GM12864 (cell line): ENCODE results near the gene SMIM41.

Experiments
- DNase-seq: peaks from one replicate; pipeline ENCODE4 v3.0.0-alpha.2; 2011; ENCODE audit warnings: low read depth
- H3K4me3 ChIP-seq: 2 replicates; pipeline ENCODE4 v1.5.1; 2011; ENCODE audit warnings: mild to moderate bottlenecking, low read depth, low read length, control low read depth
- CTCF ChIP-seq: IDR thresholded peaks from 2 replicates; pipeline ENCODE4 v1.5.1; 2011; ENCODE audit warnings: low read depth, mild to moderate bottlenecking, moderate library complexity, low read length, control low read depth, inconsistent platforms; ENCODE audit errors: missing control alignments

Gene SMIM41

DNA sequence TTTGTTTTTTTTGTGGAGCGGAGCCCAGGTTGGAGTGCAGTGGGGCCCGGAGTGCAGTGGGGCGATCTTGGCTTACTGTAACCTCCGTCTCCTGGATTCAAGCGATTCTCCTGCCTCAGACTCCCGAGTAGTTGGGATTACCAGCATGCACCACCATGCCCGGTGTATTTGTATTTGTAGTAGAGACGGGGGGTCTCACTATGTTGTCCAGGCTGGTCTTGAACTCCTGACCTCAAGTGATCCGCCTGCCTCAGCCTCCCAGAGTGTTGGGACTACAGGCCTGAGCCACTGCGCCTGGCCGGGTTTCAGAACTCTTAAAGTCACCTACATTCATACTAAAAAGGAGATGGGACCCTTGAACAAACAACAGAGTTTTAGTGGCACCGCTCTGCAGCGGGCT lies 59.6 kb downstream of the SMIM41 start:
- no peak overlapping the region for H3K4me3 ChIP-seq
- no peak for DNase-seq
- no peak for TF ChIP-seq CTCF

DNA sequence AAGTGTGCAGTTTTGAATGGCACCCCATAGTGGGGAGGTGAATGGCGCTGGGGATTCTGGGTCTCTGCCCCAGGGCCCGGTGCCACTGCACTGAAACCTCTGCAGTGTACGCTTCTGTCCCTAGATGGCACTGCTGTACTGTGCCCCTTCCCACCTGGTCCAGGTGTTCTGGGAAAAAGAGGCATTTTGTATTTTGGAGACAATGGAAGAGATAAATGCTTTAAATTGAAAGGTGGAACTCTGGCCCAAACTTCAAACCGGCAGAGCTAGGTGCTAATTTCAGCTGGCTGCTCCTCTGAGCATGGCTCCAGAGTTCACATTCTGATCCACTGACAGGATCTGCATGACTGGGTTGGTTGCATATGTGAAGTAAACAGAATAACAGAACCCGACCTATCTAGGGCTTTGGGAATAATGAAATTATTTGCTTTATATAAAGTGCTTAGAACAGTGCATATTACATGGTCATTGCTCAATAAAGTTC lies 60.1 kb downstream of the SMIM41 start:
- TF ChIP-seq CTCF: peak; percentile 79
- DNase-seq: no peak

DNA sequence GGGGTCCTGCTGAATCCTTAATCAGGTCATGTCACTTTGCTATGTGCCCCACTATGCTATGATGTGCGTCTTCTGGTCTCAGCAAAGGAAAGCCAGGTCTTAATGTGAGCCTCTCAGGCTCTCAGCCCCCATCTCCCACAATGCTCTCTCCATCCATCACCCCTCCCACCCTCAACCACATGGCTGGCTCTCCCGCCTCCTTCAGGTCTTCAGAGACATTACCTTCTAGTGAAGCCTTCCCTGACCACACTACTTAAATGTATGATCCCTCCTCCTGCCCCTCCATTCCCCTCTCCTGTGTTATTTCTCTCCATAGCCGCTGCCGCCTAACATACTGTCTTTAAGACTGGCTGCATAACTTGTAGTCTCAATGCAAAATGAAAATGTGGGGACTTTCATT lies 61.8 kb downstream of the SMIM41 start:
- DNase-seq: no peak
- no peak overlapping the region for H3K4me3 ChIP-seq
- TF ChIP-seq CTCF: peak; percentile 13

More for the DNA sequence above, 60.1 kb downstream of the SMIM41 start:
- H3K4me3 ChIP-seq: no peak overlapping the region

DNA sequence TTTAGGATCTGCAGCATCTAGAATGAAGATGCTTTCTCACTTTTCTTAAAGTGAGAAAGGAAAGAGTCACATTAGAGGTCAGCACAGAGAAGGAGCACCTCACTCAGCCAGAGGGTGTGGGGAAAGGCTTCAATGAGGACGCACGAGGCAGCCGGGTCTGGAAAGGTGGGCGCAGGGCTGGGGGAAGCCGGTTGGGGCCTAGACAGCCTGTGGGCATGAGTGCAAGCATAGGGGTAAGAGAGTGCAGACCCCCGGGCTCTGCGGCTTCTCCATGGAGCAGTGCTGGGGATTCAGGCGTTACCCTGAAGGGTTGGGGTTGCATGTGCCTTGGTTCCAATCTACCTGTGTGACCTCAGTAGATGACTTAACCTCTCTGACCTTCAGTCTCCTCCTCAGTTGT lies 62.4 kb downstream of the SMIM41 start:
- no peak for DNase-seq
- no peak for TF ChIP-seq CTCF
- H3K4me3 ChIP-seq: no peak overlapping the region

DNA sequence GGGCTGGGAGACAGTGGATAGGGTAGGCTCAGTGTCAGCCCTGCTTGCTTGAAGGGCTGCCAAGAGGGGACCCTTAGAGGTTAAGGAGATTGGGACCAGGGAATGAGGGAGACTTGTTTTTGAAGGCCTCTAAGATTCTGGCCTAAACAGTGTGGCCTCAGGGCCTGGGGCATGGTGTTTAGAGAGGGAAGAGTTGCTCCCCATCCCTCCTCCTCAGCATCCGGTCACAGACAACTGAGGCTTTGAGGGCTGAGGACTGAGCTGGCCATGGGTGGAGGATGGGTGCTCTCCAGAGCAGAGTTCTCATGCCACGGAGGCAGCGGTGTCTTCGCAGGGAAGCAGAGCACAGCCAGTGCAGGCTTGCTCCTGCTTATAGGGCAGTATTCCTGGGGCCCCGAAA lies 62.9 kb downstream of the SMIM41 start:
- no peak for TF ChIP-seq CTCF
- no peak for DNase-seq
- no peak overlapping the region for H3K4me3 ChIP-seq

- no peak for TF ChIP-seq CTCF
- H3K4me3 ChIP-seq: no peak overlapping the region
- no peak for DNase-seq
Measured at GRCh38 chr12:52144512-52145227, 65.2 kb downstream of the SMIM41 start.
